ENCODE results near the gene C12orf60.

The C12orf60 gene

GRCh38 chr12:14768823-14769405 lies 34.6 kb upstream of the C12orf60 start:
- no peak for TF ChIP-seq CTCF (IDR thresholded peaks at IDR 0.05; ENCODE audit: low read depth, low read length, missing control alignments)
- DNase-seq (ENCODE audit: low read depth): no peak
- peak overlapping the region; percentile 91 for H3K4me3 ChIP-seq (ENCODE audit: low read depth, low read length)

- no peak for DNase-seq (ENCODE audit: low read depth)
- TF ChIP-seq CTCF (IDR thresholded peaks at IDR 0.05; ENCODE audit: low read depth, low read length, missing control alignments): no peak
- peak overlapping the region; percentile 91 for H3K4me3 ChIP-seq (ENCODE audit: low read depth, low read length)
These were observed 34.0 kb upstream of the C12orf60 start for GRCh38 chr12:14769466-14769968.

- peak; percentile 84 for TF ChIP-seq CTCF (IDR thresholded peaks at IDR 0.05; ENCODE audit: low read depth, low read length, missing control alignments)
- peak; percentile 93 for DNase-seq (ENCODE audit: low read depth)
- H3K4me3 ChIP-seq (ENCODE audit: low read depth, low read length): peak overlapping the region; percentile 91
These were observed 33.4 kb upstream of the C12orf60 start for GRCh38 chr12:14769969-14770495.

- H3K4me3 ChIP-seq (ENCODE audit: low read depth, low read length): peak overlapping the region; percentile 91
- DNase-seq (ENCODE audit: low read depth): peak; percentile 92
- TF ChIP-seq CTCF (IDR thresholded peaks at IDR 0.05; ENCODE audit: low read depth, low read length, missing control alignments): no peak
These were observed 32.7 kb upstream of the C12orf60 start for GRCh38 chr12:14770496-14771461.

- no peak for DNase-seq (ENCODE audit: low read depth)
- peak overlapping the region; percentile 3; the same call in 1 of the 2 replicates for H3K4me3 ChIP-seq (ENCODE audit: low read depth, low read length)
- no peak for TF ChIP-seq CTCF (IDR thresholded peaks at IDR 0.05; ENCODE audit: low read depth, low read length, missing control alignments)
These were observed 31.8 kb upstream of the C12orf60 start for GRCh38 chr12:14771651-14772137.

GRCh38 chr12:14772946-14773345 lies 30.5 kb upstream of the C12orf60 start:
- no peak for TF ChIP-seq CTCF (IDR thresholded peaks at IDR 0.05; ENCODE audit: low read depth, low read length, missing control alignments)
- H3K4me3 ChIP-seq (ENCODE audit: low read depth, low read length): no peak overlapping the region
- DNase-seq (ENCODE audit: low read depth): no peak
